ENCODE results near the gene CRTC1.

CRTC1 gene

DNA sequence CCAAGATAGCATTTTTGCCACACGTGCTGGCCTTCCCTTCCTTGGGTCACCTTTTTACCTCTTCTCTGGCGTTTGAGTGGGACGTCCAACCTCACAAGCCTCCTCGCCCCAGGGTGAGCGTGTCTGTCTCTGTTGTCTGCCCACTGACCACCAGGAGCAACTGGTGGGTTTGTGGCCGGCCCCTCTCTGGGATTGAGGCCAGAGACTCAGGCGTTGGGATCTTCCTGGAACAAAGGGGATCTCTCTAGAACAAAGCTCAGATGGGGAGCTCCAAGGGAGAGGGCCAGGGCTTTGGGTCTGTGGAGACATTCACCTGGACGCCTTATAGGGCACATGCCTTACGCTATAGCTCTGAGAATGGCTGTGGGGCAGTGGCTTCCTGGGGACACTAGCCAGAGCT, 90.2 kb downstream of the CRTC1 start:
- DNase-seq: no peak

DNA sequence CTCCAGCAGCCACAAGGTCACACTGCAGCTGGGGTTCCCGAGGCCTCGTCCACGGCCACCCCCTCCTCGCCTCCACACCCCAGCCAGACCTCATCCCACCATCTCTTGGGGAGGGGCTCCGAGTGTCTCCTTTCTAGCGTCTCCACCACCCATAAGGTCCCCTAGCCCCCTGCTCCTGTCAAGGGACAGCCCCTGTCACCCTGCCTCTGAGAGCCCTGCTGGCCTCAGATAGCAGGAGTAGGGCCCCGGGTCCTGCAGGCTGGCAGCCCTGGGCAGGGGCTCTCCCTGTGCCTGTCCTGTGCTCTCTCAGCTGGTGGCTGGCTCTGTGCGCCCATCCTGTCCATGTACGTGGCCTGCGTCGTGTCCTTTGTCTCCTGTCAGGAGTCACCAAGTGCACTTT, 90.6 kb downstream of the CRTC1 start:
- no peak for DNase-seq

DNA sequence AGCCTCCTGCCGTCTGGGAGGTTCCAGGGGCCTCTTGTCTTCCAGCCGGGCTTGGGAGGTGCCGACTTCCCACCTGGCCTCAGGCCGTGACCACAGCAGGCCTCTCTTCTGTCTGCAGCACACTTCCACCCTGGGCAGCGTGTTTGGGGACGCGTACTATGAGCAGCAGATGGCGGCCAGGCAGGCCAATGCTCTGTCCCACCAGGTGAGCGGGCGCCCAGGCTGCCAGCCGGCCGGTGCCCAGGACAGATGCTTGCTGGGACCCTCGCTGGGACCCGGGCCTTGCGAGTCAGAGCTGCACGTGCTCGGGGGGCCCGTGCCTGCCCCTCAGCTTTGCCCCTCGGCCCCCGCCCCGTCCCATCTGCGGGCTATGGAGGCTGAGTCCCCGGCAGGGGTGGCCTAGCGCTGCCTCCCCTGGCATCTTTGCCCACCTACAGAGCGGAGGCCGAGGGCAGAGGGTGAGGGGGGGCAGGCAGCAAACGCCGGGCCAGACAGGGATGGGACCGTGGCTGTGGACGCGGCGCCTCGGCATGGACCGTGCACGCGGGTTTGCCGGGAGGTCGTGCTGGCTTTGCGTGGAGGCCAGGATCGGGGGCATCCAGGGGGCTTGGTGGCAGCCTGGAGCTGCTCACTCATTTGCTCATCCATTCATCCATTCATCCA, 91.4 kb downstream of the CRTC1 start:
- no peak for DNase-seq

DNA sequence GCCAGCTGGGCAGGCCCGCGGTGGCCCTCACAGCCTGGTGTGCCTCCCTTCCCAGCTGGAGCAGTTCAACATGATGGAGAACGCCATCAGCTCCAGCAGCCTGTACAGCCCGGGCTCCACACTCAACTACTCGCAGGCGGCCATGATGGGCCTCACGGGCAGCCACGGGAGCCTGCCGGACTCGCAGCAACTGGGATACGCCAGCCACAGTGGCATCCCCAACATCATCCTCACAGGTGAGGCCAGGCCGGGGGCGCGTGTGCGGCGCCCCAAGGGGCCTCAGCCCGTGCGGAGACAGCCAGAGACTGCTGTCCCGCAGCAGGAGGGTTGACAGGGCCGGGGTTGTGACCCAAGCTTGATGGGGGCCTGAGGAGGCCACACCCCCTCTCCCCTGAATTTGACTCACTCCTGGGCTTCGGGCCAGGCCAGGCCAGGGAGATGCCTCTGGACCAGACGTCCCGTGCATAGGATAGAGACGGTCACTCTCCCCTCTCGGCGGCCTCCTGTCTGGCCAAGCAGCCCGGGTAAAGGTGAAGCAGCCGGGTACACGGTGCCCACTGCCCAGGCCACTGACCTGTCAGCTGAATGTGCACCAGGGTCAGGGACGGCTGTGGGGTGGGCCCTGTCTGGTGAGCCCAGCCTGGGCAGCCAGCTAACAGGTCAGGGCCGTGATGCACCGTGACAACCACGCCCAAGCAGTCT, 92.3 kb downstream of the CRTC1 start:
- DNase-seq: no peak

DNA sequence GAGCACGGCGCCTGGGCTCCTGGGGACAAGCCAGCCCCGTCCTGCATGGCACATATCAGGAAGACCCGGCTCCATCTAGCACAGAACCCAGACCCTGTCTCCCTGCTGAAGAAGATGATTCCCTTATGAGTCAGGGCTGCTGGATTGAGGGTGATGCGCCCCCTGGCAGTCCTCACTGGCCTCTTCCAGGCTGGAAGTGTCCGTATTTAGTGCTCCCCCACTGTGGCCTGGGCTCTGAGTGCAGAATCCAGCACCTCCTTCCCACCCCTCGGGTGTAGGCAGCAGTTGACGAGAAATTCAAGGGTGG, 92.8 kb downstream of the CRTC1 start:
- peak; percentile 47 for DNase-seq

DNA sequence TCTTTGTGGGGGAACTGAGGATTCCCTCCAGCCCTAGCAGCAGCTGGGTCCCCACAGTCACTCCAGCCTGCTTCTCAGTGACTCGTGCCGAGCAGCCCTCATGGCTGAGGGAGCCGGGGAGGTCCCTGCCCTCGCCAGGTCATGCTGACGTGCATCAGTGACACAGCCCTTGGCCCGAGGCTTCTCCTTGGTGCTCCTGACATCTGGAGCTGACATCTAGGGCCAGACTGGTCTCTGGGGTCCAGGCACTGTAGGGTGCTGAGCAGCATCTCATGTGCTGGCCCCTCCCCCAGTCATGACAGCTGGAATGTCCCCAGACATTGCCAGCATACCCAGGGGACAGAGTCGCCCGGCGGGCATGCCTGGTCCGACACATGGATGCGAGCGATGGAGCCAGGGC, 93.3 kb downstream of the CRTC1 start:
- DNase-seq: no peak

DNA sequence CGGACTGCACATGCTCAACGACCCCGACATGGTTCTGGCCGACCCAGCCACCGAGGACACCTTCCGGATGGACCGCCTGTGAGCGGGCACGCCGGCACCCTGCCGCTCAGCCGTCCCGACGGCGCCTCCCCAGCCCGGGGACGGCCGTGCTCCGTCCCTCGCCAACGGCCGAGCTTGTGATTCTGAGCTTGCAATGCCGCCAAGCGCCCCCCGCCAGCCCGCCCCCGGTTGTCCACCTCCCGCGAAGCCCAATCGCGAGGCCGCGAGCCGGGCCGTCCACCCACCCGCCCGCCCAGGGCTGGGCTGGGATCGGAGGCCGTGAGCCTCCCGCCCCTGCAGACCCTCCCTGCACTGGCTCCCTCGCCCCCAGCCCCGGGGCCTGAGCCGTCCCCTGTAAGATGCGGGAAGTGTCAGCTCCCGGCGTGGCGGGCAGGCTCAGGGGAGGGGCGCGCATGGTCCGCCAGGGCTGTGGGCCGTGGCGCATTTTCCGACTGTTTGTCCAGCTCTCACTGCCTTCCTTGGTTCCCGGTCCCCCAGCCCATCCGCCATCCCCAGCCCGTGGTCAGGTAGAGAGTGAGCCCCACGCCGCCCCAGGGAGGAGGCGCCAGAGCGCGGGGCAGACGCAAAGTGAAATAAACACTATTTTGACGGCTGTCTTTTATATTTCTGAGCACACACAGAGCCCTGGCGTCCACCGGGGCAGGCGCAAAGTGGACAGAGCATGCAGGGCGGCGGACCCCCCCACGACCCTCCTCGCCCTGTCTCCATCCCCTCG, 94.0 kb downstream of the CRTC1 start:
- no peak for DNase-seq

DNA sequence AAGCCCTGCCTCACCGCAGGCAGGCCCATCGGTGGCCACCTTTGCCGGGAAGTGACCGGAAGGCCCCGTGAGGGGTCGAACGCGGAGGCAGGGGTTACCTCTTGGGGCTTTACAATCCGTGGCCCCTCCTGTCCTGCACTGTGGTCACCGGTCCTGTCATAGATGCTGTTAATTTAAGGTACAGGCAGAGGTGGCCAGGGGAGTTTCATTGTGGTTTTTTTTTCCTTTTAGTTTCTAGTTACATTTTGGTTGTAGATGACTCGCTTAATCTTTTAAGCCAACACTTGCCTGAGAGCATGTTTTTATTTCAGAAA, 94.6 kb downstream of the CRTC1 start:
- no peak for DNase-seq

DNA sequence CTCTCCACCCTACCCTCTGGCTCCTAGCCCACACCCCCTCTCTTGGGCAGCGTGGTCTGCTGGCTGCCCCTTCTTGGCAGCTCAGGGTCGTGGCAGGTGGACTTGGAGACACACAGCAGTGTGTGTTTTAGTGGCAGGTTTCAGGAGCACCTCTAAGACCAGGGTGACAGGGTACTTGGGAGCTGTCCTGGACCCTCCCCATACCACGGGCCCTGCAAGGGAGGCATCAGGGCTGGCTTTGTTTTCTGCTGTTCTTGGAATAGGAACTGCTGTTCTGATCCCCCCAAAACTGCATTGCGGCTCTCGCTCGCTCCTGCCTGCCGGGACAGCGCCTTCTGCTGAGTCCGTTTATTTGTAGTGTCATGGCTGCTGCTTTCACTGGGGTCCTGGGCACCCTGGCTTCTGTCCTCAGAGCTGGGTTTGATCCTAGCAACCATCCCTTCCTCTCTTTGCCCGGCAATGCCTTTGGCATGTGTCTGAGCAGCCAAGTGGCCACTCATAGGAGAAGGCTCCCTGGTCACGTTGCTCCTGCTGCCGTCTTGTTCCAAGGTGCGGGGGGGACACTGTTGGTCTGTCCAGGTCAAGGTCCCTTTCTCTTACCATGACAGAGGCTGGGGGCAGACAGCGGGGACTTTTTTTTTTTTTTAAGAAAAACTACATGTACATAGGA, 95.5 kb downstream of the CRTC1 start:
- no peak for DNase-seq

DNA sequence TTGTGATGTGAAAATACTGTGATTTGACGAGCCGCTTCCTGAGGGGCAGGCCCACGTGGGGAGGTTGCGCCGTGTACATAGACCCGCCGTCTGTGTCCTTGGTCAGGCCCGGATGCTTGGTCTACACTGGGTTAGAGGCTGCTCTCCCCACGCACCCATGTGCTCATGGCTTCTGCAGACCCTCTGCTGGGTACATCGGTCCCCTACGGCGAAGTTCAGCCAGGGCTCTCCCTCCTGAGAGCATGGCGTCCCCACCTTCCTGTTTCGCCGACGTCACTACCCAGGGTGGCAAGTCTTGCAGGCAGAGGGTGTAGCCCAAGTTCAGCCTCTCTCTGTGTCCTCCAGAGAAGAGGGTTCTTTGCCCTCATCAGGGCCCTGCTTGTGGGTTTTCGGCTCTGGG, 96.6 kb downstream of the CRTC1 start:
- DNase-seq: no peak

DNA sequence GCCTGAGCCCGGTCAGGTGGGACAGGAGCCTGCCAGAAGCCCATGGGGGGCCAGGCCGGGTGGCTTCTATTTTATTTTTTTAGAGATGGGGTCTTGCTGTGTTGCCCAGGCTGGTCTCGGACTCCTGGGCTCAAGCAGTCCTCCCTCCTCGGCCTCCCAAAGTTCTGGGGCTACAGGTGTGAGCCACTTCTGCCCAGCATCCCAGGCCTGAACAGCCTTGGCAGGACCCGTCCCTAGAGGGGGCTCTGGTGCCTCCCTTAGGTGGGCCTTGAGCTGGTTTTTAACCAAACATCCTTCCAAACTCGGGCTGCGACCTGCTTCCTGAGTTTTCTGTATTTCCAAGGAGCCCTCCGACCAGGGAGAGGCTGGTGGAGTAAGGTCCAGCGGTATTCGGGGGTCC, 97.2 kb downstream of the CRTC1 start:
- DNase-seq: peak; percentile 63

DNA sequence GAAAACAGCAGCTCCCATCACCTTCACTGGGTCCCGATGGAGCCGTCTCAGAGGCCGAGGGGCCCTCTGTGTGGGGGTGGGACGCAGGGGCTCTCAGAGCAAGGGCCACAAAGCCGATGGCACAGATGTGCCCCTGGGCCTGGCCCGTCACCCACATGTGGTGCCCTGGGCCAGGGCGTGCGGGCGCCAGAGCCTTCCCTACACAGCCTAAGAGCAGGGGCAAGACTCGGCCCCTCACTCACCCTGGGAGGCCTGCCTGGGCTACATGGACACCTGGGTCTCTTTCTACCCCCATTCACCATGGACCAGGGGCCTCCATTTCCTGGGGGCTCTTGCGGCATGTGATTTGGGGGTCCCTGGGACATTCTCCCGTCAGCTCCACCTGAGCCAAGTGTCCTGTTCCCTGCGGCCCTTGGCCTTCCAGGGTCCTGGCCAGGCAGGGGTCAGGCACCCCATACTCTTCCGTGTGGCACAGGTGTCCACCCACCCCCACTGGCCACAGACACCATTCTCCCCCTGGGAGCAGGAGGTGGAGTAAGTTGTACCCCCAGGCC, 97.6 kb downstream of the CRTC1 start:
- DNase-seq: no peak

DNA sequence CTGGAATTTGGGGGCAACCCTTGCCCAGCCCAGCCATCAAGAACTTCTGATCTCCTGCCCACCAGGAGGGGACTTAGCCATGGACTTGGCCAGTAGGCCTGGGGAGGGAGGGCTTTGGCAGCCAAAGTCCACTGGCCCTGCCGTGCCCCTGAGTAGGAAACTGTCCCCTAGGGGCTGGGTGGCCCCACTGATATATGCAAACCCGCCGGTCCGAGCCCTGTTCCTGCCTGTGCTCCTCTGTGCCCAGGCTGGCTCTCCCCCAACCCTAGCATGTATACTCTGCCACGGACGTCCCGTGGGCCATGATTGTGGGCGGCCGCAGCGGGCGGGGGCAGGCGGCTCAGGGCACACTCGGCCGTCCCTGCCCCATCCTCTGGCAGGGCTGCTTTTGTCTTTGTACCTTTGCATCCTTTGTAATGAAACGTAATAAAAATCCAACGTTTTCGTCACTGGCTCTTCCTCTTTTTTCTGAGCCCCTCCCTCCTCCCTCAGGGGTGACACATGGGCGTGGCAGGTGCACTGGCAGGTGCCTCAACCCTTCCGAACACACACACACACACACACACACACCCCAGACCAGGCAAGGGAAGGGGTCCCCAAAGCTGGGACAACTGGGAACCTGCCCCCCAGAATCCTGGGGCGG, 98.5 kb downstream of the CRTC1 start:
- no peak for DNase-seq

DNA sequence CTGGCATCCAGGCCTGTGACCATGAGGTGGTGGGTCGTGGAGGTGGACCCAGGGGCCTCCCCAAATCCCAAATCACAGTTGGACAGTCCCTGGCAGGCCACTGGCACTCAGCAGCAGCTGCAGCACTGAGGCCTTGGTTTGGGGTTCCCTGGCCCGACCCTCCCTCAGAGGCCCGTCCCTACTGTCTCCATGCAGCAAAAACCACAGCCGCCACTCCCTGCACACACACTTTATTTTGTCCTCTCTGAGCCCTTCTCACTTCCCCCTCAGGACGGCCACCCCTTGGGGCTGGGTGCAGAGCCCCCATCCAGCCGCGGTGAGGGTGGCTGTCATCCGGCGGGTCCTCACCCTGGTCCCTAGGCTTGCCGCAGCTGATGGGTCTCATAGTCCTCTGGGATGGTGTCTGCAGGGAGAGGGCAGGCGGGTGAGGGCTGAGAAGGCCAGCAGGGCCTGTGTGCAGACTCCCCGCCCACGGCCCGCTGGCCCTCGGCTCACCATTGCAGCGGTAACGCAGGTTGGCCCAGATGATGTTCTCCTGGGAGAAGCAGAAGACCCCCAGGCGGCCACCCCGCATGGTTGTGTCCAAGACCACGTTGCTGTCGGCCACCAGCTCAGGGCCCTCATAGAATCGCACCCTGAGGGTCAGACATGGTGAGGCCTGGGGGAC, 99.2 kb downstream of the CRTC1 start:
- DNase-seq: no peak

DNA sequence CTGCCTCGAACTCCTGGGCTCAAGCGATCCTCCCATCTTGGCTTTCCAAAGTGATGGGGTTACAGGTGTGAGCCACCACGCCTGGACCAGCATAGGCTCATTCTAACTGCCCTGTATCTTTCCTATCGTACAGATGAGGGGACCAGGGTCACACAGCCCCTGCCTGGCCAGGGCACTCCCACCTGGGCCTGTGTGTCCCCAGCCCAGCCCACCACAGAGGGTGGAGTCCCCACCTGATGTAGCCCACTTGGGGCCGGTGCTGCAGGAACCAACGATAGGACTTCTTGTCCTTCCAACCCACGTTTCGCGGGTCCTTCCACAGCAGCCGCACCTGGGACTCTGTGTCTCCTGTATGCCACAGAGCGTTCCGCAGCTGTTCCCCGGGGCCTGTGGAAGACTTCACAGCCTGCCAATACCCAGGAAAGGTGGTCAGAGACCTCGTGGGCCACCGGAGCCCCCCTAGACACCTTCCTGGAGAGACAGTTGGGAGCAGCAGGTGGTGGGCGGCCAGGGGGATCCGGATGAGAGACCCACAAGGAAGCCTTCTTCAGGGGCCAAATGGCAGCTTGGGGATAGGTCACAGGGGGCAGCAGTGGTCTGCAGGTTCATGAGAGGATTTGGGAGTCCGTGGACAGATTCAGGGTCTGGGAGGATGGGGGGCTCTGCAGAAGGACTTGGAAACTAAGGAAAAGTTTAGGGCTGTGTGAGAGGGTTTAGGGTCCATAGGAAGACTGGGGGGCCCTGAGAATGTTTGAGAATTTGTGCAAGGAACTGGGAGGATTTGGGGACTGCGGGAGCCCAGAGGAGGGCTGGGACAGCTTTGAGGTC, 100.7 kb downstream of the CRTC1 start:
- DNase-seq: no peak

DNA sequence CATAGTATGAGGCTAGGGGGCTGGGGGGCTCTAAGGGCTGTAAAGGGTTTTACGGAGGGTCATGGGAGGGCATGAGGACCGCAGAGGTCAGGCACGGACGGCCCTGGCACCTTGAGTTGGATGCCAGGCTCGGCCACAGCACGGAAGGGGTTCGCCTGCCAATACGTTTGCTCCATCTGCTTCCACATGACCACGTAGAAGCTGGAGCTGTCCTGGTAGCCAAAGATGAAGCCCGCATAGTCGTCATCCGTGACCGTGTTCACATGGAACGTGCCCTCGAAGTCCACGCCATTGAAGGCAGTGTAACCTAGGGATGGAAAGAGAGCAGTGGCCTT, 101.3 kb downstream of the CRTC1 start:
- DNase-seq: no peak

DNA sequence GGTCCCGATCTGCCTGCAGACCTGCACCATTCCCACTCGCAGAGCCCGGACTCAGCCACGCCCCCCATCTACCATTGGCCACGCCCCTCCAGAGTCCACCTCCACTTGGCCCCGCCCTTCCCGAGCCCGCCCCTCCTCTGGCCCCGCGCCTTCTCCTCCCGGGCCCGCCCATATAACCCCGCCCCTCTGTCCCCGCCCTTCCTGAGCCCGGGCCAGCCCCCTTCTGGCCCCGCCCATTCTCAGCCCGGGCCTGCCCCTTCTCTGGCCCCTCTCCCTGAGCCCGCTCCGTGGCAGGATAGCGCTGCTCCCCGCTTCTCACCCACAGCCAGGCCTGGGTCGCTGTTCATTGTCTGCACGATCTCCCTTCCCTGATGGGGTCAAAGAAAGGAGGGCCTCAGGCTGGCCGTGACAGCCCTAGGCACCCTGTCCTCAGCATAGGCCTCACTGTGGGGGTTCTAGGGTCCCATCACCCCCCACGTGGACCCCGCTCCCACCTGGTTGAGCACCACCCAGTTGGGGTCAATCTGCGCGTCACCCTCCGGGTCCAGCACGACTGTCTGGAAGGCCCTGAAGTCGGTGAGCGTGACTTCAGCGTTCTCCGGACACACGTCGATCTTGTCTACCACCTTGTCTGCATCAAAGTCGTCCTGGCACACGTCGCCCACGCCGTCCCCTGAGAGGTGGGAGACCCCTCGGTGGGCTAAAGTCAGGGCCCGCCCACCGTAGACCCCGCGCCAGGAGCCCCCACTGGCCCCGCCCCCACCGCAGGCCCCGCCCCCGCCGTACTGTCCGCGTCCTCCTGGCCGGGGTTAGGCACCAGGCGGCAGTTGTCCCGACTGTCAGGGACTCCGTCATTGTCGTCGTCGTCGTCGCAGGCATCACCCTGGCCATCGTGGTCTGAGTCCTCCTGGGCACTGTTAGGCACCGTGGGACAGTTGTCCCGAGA, 102.0 kb downstream of the CRTC1 start:
- DNase-seq: peak; percentile 98

DNA sequence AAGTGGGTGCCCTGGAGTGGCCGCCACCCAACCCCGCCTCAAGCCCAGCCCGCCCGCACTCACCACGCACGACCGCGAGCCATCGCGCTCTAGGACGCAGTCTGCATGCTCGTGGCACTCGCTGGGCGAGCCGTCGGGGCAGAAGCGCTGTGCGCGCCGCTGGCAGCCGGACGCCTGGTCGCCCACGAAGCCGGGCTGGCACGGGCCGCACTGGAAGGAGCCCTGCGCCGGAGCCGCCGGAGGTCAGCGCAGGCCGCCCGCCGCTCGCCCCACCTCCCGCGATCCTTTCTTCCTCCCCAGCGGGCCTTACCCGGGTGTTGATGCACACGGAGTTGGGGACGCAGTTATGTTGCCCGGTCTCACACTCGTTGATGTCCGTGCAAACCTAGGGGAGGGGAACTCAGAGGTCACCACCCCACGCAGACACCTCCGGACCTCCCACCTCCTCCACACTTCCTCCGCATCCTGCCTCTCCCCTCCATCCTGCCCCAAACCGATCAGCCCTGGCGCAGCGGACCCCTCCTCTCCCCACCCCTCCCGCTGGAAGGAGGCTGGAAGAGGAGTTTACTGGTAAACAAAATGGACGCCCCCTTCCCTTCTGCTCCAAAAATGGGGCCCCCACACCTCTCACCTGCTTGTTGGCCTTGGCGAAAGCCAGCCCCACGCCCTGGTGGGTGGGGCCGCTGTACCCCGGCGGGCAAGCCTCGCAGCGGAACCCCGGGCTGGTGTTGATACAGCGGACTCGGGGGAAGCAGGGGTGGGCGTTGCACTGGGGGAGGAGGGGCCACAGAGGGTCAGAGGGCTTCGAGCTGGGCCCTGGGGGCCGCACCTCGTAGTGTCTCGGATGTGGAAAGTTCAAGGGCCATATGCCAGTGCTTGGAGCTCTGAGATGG, 105.3 kb downstream of the CRTC1 start:
- DNase-seq: no peak

DNA sequence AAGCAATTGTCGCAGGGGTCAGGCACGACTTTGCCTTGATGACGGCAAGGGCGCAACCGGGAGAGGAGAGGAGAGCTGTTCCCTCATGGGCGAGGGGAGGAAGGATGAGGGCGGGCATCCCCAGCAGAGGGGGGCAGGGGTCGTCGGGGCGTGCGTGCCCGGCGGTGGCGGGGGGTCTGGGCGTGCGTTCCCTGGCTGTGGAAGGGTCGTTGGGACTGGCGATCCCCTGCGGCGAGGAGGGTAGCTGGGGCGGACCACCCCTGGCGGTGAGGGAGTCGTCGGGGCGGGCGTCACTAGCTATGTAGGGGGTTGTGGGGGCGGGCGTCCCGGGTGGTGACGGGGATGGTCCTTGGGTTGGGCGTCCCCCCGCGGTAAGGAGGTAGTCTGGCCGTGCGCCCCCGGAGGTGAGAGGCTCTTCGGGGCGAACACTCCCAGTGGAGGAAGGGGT, 106.0 kb downstream of the CRTC1 start:
- no peak for DNase-seq

All from NCI-H82 (cell line).